Astrocyte of the cerebellum (primary cell): ENCODE data around the gene CDS1.

Source experiments
- DNase-seq: peaks from one replicate; pipeline ENCODE4 v3.0.0-alpha.2; 2011; ENCODE audit warnings: low read depth
- H3K4me3 ChIP-seq: 2 replicates; pipeline ENCODE4 v1.5.1; 2011; ENCODE audit warnings: mild to moderate bottlenecking, low read depth, low read length, moderate library complexity
- in situ Hi-C: cut with HindIII; loops from 2 replicates; pipeline ENCODE4 v1.10.0; 2017; ENCODE audit warnings: low sequenced_read_pairs
- TF ChIP-seq, protein P1 (sequence below): IDR thresholded peaks from 2 replicates; pipeline ENCODE4 v1.5.1; 2012; ENCODE audit warnings: low read length, low read depth, moderate library complexity, mild to moderate bottlenecking; ENCODE audit errors: missing control alignments

CDS1 gene

DNA sequence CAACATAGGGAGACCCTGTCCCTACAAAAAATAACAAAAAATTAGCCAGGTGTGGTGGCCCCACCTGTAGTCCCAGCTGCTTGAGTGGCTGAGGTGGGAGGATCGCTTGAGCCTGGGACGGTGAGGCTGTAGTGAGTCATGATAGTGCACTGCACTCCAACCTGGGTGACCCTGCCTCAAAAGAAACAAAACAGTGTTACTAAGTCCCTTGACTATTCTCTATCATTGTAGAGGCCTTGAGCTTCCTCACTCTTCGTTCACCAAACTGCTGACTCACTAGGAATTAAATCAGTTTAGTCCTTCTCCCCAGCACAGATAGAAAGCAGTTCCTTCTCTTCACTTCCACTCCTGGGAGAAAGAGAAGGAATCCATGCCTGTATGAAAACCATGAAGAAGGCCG is 14.5 kb downstream of the CDS1 start:
- TF ChIP-seq, protein P1, sequence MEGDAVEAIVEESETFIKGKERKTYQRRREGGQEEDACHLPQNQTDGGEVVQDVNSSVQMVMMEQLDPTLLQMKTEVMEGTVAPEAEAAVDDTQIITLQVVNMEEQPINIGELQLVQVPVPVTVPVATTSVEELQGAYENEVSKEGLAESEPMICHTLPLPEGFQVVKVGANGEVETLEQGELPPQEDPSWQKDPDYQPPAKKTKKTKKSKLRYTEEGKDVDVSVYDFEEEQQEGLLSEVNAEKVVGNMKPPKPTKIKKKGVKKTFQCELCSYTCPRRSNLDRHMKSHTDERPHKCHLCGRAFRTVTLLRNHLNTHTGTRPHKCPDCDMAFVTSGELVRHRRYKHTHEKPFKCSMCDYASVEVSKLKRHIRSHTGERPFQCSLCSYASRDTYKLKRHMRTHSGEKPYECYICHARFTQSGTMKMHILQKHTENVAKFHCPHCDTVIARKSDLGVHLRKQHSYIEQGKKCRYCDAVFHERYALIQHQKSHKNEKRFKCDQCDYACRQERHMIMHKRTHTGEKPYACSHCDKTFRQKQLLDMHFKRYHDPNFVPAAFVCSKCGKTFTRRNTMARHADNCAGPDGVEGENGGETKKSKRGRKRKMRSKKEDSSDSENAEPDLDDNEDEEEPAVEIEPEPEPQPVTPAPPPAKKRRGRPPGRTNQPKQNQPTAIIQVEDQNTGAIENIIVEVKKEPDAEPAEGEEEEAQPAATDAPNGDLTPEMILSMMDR = no peak
- no peak for DNase-seq
- in situ Hi-C loops = no loop called here
- H3K4me3 ChIP-seq = no peak overlapping the region

DNA sequence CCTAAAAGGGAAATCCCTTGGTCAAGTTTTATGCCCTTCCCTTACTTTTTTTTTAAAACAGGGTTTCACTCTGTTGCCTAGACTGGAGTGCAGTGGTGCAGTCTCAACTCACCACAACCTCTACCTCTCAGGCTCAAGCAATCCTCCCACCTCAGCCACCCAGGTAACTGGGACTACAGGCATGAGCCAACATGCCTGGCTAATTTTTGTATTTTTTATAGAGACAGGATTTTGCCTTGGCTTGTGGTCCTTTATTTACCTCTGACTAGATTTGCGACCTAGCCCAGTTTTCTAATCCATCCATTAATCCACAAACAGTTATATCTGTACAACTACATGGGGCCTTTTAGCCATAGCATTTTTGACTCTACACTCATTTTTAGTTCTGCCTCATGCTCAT is 23.7 kb downstream of the CDS1 start:
- no peak for DNase-seq
- H3K4me3 ChIP-seq = no peak overlapping the region
- in situ Hi-C loops = no loop called here
- TF ChIP-seq, protein P1 = no peak

DNA sequence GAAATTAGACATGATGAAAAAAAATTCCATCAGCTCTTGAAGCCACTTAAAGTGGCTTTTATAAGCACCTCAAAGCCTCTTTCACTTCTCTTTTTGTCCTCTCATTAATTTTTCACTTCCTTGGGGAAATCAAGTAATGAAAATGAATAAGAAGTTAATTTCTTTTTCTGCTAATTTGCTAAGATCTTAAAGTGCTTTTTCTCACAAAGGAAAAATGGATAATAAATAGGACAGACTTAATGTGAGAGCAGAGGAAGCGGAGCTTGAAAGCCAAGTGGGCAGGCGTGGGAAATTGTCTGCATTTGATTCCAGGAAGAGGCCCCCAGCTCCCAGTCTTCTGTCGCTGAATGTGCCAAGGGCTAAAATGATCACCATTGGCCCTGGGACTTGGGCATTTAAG is 28.6 kb downstream of the CDS1 start:
- TF ChIP-seq, protein P1 = no peak
- in situ Hi-C loops = no loop called here
- DNase-seq = no peak
- no peak overlapping the region for H3K4me3 ChIP-seq

DNA sequence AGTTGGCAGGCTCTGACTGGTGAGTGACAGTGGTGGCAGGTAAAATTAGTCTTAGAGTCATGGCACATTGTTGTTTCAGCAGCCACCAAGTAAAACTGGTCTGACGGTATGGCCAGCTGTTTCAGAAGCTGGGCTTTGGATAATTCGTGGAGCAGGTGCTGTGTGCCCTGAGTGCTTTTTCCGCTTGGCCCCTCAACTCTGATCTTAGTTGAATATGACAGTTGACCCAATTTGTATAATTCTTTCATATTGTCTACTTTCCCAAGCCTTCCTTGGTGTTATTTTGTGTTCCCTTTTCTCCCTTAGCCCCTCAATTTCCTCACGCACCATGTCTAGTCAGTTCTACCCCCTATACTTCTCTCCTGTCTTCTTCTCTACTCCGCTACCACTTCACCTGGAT is 32.0 kb downstream of the CDS1 start:
- H3K4me3 ChIP-seq = no peak overlapping the region
- TF ChIP-seq, protein P1 = no peak
- no peak for DNase-seq
- in situ Hi-C loops = no loop called here

DNA sequence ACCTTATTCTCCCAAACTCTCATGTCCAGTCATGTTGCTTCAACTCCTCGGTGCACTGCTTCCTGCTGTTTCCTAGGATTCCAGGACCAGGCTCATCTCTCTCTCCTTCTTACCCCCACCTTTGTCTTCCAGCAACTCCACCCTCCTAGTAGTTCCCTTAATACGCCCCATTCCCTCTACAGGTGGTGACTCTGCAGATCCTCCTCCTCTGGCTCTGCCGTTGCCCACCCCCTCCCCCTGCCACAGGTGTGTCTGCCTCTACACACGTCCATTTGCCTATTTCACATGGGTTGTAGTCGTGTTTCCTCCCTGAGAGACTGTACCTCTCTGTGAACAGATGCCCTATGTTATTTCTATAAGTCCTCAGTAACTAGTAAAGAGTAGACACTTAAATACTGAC is 32.4 kb downstream of the CDS1 start:
- in situ Hi-C loops = no loop called here
- TF ChIP-seq, protein P1 = no peak
- no peak overlapping the region for H3K4me3 ChIP-seq
- no peak for DNase-seq

DNA sequence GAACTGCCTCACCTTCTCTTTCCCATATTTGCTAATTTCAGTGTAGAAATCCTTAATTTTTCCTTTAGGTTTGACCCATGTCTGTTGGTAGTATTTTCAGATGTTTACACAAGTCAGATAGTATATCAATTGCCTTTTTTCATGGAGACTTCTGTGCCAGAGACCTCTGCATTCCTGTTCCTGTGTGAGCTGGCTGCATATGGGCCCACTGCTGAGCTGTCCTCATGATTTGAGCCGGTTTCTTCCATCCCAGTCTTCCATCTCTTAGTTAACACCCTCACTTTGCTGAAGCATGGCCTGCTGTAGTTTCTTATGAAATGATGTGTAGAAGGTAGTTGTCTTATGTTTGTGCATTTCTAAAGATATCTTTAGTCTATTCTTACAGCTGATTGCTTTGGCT is 40.0 kb downstream of the CDS1 start:
- in situ Hi-C loops = no loop called here
- H3K4me3 ChIP-seq = no peak overlapping the region
- DNase-seq = no peak
- TF ChIP-seq, protein P1 = no peak

DNA sequence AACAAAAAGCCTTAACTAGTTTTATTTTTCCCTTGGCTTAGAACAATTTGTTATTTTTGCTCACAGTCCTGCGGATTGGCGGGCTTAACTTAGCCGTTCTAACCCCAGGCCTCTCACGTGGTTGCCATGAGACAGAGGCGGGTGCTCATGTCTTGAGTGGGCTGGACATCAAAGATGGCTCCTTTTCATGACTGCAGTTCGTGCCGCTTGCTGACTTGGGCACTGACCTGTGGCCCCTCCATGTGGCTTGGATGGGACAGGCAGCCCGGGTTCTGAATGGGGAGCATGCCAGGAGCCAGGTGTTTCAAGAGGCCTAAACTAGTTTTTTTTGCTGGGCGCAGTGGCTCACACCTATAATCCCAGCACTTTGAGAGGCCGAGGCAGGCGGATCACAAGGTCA is 40.7 kb downstream of the CDS1 start:
- DNase-seq = no peak
- in situ Hi-C loops = no loop called here
- TF ChIP-seq, protein P1 = no peak
- no peak overlapping the region for H3K4me3 ChIP-seq
